HL-60 (cell line): ENCODE measurements around the gene MYPN.

ENCODE experiments used
- CTCF ChIP-seq: IDR thresholded peaks from one replicate; pipeline ENCODE4 v1.5.1; 2011; ENCODE audit warnings: low read length, control low read depth, inconsistent platforms; ENCODE audit not compliant: insufficient read depth
- GABPA ChIP-seq: IDR thresholded peaks from 2 replicates; pipeline ENCODE4 v1.6.1; 2012; ENCODE audit warnings: low read depth
- SPI1 ChIP-seq: IDR thresholded peaks from 2 replicates; pipeline ENCODE4 v1.6.1; 2012; ENCODE audit warnings: low read depth, mild to moderate bottlenecking, borderline replicate concordance

DNA sequence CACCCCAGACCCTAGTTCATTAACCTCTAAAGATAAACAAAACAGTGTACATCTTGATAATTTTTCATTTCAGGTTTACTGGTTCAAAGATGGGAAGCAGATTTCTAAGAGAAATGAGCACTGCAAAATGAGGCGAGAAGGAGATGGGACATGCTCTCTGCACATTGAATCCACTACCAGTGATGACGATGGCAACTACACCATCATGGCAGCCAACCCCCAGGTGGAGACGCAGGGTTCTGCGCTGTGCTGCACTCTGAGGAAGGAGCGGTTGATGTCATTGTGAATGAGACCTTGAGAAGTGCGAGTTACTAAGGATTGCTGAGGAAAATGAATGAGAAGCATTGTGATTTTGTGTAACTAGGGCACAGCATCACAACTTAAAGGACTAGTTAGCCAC, 85.0 kb downstream of the MYPN start:
- TF ChIP-seq SPI1 (no peak), CTCF (no peak), GABPA (no peak)
